Erythroblast (primary cell): ENCODE results near the gene GABRG3.

Experiments
- GATA1 ChIP-seq: IDR thresholded peaks from 2 replicates; pipeline ENCODE4 v1.6.1; 2011; ENCODE audit warnings: low read depth, mild to moderate bottlenecking, control low read depth, low read length, moderate library complexity
- POLR2A ChIP-seq: IDR thresholded peaks from 2 replicates; pipeline ENCODE4 v1.6.1; 2011; ENCODE audit warnings: mild to moderate bottlenecking, low read length

GRCh38 chr15:27449941-27450340, 479.0 kb downstream of the GABRG3 start:
- TF ChIP-seq POLR2A, result no peak
- TF ChIP-seq GATA1, result no peak
